HG02884 (cell line): Measurements from ENCODE around the gene DNAJC3.
"Not testable (repeated sequence)": the region's sequence is repeated elsewhere in the genome, so short reads cannot be mapped to it uniquely, and the experiment has no call there.

ENCODE experiments used
- ATAC-seq: cut with Tn5 transposase; IDR thresholded peaks from one replicate; pipeline ENCODE4 v1.9.1; 2021; ENCODE audit warnings: mild to moderate bottlenecking, moderate library complexity; ENCODE audit not compliant: unreplicated experiment

Gene DNAJC3

DNA sequence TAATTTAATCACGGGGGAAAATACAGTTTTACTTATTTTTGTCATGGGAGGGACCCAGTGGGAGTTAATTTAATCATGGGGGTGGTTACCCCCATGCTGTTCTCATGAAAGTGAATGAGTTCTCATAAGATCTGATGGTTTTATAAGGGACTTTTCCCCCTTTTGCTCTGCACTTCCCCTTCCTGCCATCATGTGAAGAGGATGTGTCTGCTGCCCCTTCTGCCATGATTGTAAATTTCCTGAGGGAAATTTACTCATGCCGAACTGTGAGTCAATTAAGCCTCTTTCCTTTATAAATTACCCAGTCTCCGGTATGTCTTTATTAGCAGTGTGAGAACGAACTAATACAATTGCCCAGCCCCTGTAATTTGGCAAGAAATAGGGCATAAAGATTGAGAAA is 35.9 kb downstream of the DNAJC3 start:
- not testable (repeated sequence) for ATAC-seq

DNA sequence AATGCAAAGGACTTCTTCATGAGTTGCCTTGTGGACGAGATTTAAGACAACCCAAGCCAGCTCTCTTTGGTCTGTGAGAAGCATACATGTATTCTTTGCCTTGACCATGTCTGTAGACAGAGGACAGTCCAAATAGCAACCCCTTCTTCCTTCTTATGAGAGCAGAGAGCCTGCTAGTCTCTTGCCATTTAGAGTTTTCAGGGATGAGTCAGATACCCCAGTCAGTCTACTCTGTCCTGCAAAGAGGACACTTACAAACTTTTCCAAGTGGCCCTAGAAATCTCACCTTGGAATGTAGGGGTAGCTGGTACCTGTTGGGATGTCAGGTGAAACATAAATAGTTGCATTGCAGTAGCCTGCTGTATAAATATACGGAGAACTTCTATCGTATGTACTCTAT is 36.7 kb downstream of the DNAJC3 start:
- no peak for ATAC-seq

DNA sequence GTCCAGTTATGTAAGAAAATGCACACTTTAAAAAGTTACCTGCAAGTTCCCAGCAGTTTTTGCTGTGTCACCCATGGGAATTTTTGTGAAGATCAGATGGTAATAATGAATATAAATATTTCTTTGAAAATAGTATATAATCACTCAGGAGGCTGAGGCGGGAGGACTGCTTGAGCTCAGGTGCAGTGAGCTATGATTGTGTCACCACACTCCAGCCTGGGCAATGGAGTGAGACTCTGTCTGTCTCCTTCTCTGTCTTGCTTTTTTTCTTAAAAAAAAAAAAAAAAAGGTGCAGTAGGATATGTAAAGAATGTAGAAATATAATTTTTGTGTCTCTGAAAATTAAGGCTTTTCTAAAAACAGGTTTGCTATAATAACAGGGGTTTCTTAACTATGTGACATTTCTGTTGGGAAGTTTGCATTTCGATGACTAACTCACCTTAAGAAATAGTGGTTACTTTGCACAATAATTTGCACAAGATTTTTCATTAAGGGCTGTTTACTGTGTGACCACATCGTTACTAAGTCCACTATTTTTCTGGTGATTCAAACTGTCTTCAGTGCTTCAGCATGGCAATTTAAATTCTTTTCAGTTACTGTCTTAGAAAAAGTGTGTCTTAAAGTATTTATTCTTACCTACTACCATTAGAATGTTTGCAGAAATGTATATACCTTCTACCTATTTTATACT is 37.3 kb downstream of the DNAJC3 start:
- ATAC-seq = no peak

DNA sequence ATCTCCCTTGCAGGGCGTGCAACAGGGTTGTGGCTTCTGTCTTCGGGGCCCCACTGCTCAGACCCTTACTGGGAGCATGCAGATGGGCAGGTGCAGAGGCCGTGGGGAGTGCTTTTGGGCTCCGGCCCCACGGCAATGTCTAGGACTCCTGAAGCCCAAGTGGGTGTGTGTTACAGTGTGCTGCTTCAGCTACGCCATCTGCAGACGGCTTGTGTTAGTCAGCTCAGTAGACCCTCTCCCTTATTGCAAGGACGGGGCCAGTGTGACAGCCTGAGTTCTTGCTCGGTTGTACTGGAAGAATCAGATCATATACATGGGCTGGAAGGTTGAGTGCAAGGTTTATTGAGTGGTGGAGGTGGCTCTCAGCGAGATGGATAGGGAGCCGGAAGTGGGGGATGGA is 39.3 kb downstream of the DNAJC3 start:
- ATAC-seq = no peak

DNA sequence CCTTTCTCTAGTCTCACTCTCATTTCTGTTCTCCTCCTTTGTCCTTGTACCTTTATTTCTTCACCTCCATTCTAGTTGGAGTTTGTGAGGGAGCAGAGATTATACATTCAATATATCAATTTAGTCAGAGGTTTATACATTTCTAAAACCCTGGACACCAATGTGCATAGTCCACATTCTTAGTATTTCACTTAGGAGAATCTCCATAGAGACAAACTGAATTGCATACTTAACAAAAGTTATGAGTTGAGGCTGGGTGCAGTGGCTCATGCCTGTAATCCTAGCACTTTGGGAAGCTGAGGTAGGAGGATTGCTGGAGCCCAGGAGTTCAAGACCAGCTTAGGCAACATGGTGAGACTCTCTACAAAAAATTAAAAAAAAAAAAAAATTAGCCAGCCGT is 45.3 kb downstream of the DNAJC3 start:
- no peak for ATAC-seq

DNA sequence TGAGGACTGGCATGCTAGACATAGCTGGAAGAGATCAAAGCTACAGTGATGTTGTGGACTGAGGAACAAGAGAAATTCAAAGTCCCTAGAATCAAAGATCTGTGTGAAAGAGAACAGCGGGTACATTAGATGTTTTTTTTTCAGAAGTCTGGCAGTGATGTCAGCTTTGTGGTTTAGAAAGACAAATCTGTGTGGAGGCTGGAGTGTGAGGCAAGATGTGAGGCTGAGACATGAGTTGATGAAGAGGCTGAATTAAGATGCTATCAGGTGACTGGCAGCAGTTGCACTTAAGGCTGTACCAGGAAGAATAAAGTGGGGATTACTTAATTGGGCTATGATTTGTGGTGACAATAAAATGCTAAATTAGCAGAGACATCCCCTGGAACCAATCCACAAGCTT is 46.5 kb downstream of the DNAJC3 start:
- no peak for ATAC-seq

DNA sequence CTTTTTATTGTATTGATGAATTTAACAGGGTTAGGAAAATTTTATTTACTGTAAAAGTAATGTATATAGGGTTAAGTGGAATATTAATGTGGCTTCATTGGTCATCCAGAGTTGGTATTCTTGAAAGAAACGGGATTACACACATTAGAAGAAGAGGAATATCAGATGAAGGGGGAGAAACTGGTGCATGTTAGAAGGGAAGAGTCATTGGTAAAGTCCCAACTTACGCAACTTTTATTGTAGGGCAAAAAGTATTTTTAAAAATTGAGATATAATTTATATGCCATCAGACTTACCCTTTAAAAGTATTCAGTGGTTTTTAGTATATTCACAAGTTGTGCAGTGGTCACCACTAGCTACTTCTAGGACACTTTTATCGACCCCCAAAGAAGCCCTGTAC is 47.3 kb downstream of the DNAJC3 start:
- no peak for ATAC-seq

DNA sequence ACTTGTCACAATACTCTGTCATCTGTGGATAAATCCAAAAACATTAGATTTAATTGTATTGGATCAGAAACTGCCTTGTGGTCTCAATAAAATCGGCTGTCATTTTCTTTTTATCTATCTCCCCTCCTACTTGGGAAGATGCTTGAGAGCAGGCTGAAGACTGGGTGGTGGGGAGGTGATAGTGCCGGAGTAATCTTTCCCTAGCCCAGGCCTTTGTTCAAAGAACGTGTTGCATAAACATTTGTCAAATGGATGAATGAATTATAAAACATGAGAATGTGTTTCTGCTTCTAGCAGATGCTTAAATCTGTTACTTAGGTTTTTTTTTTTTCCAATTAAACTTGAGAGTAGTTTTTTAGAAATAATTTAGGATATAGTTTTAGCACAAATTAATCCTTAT is 49.9 kb downstream of the DNAJC3 start:
- ATAC-seq = no peak

DNA sequence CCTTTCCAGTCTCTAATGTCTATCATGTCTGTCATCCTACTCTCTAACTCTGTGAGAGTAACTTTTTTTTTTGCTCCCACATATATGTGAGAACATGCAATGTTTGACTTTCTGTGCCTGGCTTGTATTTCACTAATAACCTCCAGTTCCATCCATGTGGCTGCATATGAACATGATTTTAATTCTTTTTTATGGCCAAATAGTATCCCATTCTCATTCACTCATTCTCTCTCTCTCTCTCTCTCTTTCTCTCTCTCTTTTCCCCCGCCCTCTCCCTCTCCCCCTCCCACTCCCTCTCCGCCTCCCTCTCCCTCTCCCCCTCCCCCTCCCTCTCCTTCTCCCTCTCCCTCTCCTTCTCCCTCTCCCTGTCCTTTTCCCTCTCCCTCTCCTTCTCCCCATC is 52.0 kb downstream of the DNAJC3 start:
- ATAC-seq = no peak

DNA sequence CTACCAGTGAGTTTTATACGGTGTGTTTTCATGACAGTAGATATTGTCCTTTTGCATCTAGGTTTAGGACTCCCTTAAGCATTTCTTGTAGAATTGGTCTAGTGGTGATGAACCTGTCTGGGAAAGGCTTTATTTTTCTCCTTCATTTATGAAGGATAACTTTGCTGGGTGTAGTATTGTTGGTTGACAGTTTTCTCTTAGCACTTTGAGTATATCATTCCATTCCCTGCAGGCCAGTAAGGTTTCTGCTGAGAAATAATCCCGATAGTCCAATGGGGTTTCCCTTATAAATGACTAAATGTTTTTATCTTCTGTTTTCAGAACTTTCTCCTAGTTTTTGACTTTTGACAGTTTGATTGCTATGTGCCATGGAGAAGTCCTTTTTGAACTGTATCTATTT is 57.2 kb downstream of the DNAJC3 start:
- ATAC-seq = no peak

DNA sequence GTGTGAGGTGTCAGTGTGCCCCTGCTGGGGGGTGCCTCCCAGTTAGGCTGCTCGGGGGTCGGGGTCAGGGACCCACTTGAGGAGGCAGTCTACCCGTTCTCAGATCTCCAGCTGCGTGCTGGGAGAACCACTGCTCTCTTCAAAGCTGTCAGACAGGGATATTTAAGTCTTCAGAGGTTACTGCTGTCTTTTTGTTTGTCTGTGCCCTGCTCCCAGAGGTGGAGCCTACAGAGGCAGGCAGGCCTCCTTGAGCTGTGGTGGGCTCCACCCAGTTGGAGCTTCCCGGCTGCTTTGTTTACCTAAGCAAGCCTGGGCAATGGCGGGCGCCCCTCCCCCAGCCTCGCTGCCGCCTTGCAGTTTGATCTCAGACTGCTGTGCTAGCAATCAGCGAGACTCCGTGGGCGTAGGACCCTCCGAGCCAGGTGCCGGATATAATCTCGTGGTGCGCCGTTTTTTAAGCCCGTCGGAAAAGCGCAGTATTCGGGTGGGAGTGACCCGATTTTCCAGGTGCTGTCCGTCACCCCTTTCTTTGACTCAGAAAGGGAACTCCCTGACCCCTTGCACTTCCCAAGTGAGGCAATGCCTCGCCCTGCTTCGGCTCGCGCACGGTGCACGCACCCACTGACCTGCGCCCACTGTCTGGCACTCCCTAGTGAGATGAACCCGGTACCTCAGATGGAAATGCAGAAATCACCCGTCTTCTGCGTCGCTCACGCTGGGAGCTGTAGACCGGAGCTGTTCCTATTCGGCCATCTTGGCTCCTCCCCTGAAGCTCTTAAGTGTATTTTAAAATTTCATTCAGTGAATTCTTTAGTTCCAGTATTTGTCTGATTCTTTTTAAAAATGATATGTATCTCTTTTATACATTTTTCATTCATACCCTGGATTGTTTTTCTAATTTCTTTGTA is 63.4 kb downstream of the DNAJC3 start:
- ATAC-seq = not testable (repeated sequence)

DNA sequence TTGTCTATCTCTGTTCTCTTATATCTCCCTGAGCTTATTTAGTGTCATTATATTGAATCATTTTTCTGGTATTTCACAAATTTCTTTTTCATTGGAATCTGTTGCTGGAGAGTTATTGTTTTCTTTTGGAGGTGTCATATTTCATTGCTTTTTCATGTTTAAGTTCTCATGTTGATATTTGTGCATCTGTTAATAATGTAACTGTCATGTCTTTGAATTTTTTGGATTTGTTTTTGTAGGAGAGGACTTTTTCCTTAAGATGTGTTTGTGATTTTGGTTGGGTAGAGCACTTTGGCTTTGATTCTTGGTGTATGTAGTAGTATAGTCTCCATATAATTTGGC is 64.0 kb downstream of the DNAJC3 start:
- no peak for ATAC-seq

DNA sequence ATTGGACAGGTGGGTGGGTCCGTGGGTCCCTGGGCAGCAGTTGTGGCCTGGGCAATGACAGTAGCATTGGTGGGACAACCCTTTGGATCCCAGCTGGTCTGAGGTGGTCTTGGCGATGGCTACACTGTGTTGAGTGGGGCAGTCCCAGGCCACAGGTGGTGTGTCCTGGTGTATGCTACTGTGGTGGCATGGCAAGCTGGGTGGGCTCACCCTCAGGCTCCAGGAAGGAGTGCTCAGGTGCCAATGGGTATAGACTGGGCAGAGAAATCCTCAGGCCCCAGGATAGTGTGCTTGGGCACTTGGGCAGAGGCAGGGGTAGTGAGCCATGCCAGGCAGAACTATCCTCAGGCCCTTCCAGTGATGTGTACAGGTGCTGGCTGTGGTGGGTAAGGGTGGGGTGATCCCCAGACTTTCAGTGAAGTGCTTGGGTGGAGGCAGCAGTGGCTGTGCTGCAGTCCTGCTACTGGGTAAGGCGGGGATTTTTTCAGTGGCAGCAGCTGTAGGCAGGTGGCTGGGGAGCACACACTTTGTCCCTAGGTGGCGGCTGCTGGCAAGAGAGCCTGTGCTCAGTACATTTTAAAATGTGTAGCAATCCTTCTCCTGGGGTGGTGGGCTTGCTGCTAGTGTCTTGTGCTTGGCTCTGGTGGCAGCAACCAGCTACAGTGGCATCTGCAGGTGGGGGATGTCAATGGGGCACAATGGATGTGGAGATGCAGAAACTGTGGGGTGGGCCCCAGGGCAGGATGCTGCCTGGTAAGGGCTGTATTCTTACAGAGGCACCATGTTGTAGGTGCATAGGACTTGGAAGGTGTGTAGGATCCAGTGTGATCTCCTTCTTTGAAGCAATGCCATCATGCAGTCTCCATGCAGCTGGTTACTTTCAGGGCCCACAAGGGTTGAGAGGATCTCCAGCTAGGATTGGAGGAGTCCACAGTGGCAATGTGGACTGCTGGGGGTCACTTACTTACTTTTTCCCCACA is 64.9 kb downstream of the DNAJC3 start:
- ATAC-seq = no peak

DNA sequence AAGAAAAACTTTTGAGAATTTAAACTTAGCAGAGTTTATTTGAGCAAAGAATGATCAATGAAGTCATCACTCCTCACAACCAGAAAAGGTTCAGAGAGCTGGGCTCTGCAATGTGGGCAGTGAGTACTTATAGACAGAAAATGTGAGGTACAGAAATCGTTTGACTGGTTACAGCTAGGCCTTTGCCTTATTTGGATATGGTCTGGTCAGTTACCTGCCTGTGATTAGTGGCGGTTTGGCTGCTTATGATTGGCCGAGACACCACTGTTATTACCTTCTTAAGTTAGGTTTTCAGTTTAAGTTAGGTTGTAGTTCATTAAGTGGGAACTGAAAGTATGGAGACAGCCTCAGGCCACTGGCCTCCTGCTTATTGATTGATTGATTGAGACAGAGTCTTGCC is 66.3 kb downstream of the DNAJC3 start:
- no peak for ATAC-seq

DNA sequence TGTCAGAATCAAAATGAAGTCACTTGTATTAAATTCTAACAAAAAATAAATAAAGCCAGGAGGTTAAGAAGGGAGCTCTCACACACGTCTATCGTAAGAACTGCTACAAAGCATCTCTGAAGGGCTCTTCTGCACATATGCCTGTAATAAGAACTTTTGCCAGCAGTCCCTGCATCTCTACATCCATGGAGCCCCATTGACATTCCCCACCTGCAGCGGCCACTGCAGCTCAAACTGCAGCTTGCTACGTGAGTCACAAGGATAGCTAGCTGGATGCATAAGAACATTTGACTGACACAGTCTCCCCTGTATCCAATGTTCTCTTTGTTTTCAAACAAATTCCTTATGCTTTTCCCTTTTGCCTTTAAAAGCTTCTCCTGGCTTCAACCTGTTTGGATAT is 68.3 kb downstream of the DNAJC3 start:
- no peak for ATAC-seq

DNA sequence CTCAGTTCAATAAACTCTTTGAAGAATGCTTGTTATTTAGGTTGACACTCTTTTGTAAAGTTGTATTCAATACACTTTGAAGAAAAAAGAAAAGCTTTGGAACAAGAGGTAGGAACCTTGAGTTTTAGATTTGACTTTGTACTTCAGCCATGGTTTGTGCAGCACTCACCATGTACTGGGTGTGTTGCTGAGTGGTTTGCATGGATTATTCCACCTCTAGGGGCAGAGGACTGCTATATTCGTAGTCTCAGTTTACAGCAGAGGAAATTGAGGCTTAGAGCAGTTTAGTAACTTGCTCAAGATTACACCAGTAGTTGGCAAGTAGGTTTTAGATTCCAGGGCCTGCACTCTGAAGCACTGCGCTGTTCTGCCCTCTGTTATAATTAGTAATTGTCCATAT is 68.8 kb downstream of the DNAJC3 start:
- ATAC-seq = no peak

DNA sequence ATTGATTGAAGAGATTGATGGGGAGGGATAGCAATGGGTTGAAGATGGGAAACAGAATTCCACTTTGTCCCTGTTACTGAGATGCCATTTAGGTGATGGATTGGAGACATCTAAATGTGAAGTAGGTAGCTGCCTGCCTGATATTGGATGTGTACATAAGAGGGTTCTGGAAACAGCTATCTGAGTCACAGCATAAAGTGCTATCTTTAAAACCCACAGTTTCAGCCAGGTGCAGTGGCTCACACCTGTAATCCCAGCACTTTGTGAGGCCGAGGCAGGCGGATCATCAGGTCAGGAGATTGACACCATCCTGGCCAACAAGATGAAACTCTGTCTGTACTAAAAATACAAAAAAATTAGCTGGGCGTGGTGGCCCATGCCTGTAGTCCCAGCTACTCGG is 72.6 kb downstream of the DNAJC3 start:
- ATAC-seq = no peak

DNA sequence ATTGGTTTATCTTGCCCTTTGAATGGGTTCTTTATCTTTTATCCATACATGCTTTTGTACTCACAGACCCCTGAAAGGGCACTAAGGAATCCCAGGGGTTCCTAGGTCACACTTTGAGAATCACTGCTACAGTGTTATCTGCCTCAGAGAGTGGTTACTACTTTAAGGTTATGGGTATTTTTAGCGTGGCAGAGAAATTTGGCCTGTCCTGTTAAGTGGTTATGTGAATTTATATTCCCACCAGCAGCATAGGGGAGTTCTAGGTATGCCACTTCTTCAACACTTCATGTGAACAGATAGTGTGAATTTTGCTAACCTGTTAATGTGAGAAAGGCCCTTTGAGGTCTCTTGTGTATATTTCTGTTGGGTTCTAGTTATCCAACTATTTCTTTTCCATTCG is 75.7 kb downstream of the DNAJC3 start:
- no peak for ATAC-seq

DNA sequence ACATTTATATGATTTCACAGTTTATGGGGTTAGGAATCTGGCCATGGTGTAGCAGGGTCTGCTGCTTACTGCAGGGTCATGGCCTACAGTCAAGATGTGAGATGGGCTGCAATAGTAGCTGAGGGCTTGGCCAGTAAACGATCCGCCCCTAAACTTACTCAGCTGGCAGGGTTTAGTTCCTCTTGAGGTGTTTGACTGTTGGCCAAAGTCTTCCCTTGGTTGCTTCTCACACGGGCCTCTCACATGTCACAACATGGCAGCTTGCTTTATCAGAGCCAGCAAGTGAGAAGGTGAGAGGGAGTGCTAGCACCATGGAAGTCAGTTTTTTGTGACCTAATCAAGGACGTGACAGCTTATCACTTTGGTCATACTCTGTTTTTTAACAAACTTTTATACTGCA is 77.1 kb downstream of the DNAJC3 start:
- no peak for ATAC-seq

DNA sequence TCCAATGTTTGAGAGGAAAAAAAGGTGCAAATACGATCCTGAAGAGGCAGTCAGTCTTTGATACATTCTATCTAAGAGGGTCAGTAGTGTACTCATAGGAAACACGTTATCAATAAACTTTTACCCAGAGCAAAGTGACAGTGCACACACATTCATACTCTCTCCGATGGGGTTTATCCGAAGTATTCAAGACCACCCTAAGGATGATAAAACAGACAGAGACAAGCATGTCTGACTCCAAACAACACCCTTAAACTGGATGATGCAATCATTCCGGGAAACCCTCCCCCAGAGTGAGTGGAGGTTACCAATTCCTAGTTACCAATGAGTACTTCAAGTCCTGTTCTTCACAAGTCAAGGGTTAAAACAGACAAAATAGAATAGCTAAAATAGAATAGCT is 79.1 kb downstream of the DNAJC3 start:
- ATAC-seq = no peak

DNA sequence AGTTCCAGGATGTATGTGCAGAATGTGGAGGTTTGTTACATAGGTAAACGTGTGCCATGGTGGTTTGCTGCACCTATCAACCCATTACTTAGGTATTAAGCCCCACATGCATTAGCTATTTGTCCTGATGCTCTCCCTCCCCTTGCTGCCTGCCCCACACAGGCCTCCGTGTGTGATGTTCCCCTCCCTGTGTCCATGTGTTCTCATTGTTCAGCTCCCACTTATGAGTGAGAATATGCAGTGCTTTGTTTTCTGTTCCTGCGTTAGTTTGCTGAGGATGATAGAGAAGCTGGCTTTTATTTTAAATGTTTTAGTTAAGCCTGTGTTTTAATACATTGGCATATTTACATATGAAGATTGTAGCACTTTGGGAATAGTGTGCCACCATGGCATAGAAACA is 85.7 kb downstream of the DNAJC3 start:
- not testable (repeated sequence) for ATAC-seq
